HG02623 (cell line): ENCODE data around the gene HSF4.

Experiments
- ATAC-seq: cut with Tn5 transposase; IDR thresholded peaks from one replicate; pipeline ENCODE4 v1.9.1; 2021; ENCODE audit warnings: moderate library complexity; ENCODE audit not compliant: unreplicated experiment

The HSF4 gene

DNA sequence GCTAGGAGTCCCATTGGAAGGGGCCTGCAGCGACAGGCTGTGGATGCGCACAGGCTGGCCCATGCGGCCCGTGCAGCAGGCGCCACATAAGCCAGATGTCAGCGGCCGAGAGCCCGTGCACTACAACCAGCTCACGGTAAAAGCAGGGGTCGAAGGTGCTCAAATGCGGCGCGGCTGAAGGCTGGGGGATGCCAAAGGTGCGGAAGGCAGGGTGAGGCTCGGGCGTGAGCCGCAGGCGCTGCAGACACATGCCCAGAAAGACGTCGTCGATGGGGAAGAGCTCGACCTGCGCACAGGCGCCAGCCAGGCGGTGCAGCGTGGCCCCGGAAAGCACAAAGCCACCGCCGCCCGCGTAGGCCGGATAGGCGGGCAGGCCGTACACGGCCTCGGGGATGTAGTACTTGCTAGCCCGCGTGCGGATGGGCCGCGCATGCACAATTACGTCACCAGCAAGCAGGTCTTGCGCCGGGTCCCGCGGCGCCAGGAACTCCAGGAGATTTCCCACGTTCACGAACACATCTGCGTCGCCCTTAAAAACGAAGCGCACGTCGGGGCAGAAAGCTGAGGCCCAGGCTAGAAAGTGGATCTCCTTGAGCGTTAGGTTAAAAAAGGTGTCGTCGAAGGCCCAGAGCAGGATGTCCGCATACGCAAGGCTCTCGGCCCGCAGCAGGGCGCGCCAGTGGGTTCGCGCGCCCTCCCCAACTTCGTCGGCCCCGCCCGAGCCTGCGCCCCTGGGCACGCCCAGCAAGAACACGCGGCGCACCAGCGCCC is 15.1 kb upstream of the HSF4 start:
- ATAC-seq = no peak

DNA sequence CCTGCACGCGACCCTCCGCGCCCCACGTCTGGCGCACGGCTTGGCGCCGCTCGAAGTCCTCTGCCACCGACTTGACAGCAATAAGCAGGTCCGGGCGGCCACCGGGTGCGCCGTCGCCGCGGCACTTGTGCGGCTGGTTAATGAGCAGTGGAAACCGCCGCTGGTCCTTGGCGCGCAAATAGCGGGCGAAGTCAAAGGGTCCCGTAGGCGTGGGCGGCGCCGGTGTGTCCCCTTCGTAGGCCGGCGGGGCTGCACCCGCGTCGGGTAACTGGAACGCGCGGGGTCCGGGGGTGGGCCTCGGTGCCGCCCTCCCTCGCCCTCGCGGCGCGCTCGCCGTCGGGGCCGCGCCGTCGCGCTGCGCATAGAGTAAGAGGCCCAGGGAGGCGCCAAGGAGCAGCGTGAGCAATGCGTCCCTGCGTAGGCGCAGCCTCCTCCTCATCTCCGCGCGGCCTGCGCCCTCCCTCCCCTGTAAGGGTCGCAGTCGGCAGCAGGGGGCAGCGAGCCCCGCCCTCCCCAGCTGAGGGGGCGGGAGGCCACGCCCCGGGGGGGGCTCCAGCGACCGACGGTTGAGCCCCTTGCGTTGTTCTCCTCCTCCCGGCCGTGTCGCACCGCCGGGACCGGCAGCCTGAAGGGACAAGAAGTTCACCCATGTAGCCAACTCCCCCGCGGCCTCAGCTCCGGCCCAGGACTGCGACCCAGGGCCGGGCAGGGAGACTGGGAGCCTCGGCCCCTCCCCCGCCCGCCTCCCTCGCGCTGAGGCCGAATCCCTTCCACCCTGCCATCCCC is 14.3 kb upstream of the HSF4 start:
- ATAC-seq = peak; percentile 22

DNA sequence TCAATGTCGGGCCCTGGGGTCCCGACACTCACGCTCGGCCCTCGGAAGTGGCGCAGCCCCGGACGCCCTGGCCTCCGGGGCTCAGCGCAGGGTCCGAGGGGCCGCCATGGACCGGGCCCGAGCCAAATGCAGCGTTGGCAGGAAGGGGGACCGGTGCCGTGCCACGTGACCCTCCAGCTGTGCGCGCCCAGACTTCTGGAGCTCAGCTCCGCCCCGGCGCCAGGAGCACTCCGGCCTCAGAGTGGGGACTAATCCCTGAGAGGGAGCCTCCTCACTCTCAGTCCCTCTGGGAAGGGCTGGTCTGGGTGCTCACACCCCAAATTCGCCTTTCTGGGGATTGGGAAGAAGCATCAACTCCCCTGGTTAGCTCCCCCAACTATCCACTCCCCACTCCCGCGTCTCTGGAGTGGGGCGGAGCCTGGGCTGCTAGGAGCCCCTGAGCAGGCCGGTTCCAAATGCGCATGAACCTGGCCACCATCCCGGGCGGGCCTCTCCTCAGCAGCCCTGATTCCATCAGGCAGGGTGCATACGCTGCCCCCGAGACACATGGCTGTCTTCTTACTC is 13.6 kb upstream of the HSF4 start, which contains the start of gene B3GNT9:
Gene B3GNT9 (minus strand): TSS at position 166 of the 564 bp plus-strand sequence. CDS start 513 bp downstream, outside the sequence.
- peak; percentile 53 for ATAC-seq

DNA sequence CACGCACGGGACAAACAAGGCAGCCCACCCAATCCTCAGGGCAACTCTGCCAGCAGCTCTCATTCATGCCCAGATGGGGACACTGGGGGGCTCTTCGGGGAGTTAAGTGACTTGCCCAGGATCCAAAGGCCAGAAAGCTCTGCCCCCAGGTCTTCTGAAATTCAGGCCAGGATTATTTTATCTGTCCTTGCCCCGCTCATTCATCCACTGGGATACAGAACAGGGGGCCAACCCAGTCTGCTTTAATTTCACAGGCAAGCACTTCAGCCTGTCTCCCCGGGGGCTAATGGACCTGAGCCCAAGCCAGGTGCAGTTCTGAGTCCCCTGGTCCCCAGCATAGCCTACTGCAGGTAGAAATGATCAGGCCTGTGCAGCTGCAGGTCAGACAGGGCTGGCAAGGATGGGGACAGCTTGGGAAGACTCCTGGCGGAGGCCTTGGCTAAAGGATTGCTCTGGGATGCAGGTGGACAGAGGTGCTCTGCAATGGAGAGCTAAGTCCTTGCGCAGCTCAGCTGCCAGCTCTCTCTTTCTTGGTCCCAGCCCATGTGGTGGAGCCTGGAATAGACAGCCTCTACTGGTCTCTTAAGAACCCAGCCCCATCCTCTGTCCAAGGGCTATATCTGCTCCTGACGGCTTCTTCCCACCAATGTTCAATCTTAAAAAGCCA is 13.0 kb upstream of the HSF4 start:
- ATAC-seq = no peak

DNA sequence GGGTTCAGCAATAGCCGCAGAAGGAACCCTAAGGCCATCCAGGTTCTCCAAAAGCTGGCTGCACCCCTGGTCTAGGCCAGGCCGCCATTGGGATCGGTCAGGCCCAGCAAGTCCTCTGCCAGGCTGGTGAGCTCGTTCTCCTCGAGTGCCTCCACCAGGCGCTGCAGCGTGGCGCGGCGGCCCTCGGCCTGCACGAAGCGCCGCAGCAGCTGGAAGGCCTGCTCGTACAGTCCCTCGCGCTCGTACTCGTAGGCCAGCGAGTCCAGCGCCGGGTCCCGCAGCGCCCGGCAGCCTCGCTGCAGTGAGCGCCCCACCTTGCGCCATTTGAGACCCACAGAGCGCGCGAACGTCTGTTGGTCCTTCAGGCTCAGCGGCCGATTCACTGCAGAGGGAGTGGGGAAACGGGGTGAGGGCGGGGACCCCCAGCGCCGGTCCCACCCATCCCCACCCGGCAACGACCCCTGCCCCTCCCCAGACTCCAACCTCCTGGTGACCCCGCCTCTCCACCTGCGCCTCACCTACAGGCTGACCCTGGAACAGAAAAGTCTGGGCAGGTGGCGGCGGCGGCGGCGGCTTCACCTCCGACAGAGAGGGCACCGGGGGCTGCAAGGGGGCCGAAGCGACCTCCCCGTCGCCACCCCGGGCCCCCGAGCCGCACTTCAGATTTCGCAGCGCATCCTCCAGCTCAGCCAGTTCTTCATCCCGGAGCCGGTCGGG is 9.8 kb upstream of the HSF4 start:
- ATAC-seq = no peak

DNA sequence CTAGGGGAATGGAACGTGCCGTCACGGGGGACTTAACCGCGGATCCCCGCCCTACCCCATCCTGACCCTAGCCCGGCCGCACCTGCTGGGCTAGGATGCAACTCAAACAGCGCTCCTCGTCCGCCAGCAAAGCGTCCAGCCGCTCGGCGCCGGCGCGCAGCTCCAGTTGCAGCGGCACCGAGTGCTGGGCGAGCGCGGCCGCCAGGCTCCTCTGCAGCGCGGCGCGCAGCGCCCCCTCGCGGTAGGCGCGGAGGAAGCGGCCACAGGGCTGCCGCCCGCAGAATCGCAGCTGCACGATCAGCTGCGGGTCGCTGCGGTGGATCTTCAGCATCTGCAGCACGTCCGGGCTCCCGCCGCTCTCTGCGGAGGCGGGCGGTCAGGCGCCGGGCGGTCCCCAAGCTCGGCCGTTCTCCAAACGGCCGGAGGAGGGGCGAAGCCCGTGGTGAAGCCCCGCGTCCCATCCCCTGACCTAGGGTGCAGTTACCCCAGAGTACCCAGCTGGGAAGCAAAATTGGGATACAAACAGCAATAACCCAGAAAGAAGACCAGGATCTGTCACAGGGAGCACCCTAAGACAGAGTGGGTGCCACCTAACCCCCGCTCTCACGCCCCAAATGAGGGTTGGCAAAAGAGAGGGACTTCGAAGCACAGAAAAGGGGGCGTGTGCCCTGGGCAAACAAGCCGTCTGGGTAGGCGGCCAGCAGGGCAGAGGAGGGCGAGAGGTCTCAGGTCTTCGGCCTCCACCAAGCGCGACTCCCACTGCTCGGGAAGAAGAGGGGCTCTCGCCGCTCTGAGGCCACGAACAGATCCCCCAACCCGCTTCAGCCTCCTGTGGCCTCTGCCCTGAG is 9.0 kb upstream of the HSF4 start:
- no peak for ATAC-seq

DNA sequence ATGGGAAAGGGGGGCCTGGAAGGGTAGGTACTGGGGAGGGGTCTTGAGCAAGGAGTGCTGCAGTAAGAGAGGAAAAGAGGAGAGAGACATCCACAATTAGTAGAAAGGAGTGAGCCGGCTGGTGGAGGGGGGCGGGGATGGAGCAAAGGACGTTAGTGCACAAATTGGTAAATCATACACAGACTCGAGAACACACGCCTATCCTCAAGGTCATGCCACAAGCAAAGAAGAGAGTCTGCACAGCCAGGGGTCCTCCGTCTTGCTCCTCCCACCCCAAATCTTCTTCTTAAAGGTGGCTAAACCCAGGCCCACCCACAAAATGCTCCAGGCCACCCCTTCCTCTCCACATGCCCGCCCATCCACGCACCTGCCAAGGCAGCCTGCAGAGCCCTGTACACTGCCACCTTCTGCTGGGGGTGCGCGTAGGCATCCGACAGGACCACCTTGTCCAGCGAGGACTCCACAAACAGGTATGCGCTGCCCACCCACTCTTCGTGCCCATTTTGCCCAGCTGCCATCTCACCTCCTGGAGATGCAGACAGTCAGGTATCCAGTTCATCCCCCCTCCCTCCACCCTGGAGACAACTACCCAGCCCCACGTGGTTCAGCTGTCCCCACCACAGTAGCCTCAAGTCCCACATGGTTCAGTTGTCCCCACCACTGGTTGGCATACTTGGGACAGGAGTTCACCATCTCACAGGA is 8.3 kb upstream of the HSF4 start:
- no peak for ATAC-seq

DNA sequence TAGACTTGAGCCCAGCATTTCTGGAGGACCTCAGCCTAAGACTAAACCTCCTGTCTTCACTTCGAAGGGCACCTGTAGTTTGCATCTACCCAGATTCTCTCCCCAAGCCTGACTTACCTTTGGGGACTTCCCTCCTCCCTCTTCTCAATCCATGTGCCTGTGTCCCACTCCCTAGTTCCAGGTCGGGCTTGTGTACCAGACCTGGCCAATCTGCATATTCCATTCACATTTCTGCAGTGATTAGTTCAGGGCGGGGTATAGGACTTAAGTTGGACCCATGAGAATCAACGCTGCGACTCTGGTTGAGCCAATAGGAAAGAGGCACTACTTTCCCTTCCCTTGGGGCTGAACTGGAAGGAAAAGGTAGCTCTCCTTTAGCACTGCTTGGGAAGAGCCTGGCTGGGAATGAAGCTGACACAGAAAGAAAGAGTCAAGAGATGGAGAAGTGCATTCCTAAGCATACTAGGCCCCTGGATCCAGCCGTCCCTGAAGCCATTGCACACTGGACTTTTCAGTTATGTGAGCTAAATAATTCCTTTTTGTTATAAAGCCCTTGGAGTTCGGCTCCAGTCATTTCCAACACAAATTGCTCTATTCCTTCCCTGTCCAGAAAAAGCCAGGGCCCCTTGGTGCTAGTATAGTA is 7.3 kb upstream of the HSF4 start:
- no peak for ATAC-seq

DNA sequence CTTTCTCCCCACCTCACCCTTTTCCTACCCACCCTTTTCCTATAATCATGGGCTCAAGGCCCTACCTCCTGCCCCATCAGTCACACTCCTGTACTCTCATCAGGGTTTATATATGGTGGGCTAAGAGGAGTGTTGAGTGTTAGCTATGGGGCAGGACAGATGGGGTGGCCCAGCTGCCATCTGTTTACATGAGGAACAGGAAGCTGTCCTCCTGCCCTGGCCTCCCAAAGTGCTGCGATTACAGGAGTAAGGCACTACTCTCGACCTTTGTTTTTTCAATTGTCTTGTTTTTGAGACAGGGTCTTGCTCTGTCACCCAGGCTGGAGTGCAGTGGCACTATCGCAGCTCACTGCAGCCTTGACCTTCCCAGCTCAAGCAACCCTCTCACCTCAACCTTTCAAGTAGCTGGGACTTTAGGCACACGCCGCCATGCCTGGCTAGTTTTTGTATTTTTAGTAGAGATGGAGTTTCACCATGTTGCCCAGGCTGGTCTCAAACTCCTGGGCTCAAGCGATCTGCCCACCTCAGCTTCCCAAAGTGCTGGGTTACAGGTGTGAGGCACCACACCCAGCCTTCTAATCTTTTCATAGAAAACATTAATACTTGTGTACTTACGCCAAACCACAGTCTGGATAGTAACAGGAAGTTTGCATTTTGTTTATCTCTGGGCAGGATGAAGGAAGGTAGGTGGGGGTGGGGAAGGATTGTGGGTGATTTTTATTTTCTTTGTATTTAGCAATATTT is 6.5 kb upstream of the HSF4 start:
- ATAC-seq = no peak

DNA sequence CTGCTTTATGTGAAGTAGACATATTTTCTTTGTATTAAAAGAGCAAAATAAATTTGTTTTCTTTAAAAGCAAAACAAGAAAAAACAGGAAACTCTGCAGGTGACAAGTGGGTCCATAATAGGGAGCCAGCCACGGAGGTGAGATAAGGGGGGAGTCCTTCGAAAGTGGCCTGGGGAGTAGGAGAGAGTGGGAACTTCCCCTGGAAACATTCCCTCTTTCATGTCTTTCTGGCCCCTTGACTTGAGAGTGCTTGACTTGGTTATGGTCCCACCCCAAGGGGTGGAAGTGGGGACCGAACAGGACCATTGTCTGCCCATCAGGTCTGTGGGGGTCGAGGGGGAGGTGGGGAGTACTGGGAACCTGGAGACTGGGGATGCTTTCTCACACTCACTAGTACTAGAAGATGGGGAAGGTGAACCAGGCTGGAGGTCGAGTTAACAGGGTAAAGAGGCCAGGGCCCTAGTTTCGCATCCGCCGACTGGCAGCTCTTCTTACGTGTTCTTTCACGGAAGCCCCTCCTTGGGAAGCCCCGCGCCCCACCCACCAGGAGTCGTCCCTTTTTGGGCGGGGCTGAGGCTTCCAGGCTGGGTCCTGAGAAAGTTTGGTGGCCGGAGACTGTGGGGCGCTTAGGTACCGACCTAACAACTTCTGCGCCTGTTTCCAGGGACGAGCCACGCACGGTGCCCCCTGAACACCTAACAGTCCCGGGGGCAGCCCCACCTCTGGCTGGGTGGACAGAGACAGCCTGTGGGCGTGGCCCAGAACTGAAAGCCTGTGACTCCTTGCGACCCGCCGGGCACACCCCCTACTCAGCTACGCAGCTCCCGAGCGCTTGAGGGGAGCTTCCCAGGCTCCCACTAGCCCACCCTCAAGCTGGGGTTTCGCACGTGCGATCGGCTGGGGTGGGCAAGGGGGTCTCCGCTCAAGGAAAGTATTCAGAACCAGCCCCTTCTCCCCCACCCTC is 5.6 kb upstream of the HSF4 start:
- ATAC-seq = peak; percentile 33

DNA sequence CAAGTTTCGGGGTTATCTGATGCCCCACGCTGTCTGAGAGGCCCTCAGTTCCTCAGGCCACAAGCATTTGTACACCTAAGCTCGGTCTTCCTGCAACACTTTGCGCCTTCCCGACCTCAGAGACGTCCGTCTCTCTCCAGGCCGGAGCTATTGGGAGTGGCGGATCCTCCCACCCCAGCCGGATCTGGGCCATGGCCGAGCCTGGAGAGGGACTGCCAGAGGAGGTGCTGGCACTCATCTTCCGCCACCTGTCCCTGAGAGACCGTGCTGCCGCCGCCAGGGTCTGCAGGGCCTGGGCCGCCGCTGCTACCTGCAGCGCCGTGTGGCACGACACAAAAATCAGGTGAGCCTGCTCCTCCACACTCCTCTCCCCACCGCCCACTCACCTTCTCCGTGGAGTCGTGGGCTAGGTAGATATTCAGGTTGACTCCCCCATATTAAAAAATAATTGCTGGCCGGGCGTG is 2.9 kb upstream of the HSF4 start:
- no peak for ATAC-seq

DNA sequence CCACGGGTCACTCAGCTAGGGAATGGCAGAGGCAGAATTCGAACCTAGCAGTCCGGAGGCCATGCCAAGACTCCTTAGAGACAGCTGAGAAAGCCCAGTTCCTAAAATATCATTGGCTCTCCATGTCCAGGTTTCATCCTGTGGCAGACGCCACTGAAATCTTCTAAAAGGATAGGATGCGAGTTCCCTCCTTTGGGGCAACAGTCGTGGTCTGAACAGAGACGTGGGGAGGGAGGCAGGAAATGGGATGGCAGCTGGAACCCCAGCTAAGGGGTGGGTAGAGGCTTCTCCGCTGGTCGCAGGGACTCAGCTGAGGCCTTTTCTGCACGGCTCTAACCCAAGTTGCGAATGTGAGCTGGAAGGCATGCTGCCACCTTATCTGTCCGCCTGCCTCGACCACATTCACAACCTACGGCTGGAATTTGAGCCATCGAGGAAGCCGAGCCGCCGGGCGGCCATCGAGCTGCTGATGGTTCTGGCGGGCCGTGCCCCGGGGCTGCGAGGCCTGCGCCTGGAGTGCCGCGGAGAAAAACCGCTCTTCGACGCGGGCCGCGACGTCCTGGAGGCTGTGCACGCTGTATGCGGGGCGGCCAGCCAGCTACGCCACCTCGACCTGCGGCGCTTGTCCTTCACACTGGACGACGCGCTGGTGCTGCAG is 1.9 kb upstream of the HSF4 start:
- ATAC-seq = no peak

DNA sequence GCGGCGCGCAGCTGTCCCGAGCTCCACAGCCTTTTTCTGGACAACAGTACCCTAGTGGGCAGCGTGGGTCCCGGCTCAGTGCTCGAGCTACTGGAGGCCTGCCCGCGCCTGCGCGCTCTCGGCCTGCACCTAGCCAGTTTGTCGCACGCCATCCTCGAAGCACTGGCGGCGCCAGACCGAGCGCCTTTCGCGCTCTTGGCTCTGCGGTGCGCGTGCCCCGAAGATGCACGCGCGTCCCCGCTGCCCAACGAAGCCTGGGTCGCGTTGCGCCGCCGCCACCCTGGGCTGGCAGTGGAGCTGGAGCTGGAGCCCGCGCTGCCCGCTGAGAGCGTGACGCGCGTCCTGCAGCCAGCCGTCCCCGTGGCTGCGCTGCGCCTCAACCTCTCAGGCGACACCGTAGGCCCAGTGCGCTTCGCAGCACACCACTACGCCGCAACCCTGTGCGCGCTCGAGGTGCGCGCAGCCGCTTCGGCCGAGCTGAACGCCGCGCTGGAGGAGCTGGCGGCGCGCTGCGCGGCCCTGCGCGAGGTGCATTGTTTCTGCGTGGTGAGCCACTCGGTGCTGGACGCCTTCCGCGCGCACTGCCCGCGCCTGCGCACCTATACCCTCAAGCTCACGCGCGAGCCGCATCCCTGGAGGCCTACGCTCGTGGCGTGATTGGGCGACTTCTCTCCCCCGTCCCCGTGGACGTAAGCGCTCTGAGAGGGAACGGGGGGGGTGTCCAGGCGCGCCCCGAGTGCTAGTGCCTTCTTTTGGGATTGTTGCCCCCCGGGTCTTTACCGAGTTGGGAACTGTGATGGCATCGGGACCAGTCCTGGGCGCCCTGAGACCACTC is 1.2 kb upstream of the HSF4 start:
- ATAC-seq = no peak

DNA sequence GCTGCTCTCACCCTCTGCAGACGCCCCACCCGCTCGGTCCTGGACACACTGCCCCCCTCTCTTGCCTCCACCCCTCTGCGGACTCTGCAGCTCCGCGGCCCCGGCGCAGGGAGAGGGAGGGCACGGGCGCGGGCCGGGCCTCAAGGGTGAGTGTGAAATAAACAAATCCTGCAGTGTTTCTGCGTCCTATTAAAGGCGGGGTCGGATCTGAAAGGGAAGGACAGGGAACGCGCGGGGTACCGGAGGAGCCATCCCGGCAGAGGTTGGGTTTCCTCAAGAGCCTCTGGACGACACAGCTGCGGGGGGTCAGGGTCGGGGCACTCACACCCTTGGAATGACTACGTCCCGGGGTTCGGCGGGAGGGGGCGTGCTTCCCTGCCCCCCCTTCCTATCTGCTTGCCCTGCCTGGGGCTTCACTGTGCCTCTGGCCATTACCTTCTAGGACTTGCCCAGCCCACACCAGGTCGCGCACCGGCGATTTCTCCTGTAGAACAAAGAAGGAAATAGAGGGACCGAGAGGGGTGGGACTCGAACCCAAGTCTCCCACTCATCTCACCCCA is 466 bp upstream of the HSF4 start:
- ATAC-seq = no peak
